ENCODE results near the gene ZNF479.
"Not testable (repeated sequence)": the region's sequence is repeated elsewhere in the genome, so short reads cannot be mapped to it uniquely, and the experiment has no call there.

Gene ZNF479

GRCh38 chr7:57132336-57132735 lies at the start of gene ZNF479:
Gene ZNF479 (minus strand): TSS chr7:57132436. CDS start chr7:57132324, 112 bp downstream.
- not testable (repeated sequence) for DNase-seq

DNA sequence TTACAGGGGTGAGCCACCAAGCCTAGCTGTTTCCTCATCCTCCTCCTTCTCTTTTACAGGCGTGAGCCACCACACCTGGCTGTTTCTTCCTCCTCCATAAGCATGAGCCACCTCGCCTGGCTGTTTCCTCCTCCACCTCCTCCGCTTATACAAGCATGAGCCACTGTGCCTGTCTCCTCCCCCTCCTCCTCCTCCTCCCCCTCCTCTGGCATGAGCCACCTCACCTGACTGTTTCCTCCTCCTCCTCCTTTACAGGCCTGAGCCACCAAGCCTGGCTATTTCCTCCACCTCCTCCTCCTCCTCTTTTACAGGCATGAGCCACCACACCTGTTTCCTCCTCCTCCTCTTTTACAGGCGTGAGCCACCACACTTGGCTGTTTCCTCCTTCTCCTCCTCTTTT lies 49.8 kb upstream of the ZNF479 start:
- DNase-seq = no peak

- DNase-seq = no peak
Measured at GRCh38 chr7:57181281-57181680, 49.0 kb upstream of the ZNF479 start.

DNA sequence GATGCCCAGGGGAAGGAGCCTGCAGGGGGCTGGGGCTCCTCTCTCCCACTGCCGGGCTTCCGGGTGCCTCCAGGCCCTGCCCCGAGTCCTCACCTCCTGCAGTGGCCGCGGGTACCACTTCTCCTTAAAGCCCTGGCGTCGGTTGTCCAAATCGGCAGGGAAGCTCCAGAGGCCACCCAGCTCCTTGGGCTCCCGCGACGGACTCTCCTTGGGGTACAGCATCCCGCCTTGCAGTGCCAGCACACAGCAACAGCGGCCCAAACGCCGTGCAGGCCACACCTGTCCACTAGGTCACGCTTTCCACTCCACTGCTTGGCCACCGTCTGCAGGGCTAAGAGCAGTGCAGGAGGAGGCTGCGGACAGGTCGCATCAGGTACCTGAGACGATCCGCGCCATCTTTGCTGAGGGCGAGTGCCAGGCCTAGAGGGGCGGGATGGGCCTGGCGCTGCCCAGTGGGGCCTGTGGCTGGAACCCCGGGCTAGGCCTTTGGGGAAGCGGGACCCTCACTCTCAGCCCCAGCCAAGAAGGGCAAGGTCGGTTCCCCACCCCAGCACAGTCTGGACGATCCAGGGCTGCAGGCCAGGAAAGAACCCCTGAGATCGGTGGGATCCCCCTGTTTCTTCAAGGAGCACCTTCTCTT lies 47.7 kb upstream of the ZNF479 start:
- no peak for DNase-seq

GRCh38 chr7:57178768-57179139 lies 46.5 kb upstream of the ZNF479 start:
- DNase-seq = no peak

DNA sequence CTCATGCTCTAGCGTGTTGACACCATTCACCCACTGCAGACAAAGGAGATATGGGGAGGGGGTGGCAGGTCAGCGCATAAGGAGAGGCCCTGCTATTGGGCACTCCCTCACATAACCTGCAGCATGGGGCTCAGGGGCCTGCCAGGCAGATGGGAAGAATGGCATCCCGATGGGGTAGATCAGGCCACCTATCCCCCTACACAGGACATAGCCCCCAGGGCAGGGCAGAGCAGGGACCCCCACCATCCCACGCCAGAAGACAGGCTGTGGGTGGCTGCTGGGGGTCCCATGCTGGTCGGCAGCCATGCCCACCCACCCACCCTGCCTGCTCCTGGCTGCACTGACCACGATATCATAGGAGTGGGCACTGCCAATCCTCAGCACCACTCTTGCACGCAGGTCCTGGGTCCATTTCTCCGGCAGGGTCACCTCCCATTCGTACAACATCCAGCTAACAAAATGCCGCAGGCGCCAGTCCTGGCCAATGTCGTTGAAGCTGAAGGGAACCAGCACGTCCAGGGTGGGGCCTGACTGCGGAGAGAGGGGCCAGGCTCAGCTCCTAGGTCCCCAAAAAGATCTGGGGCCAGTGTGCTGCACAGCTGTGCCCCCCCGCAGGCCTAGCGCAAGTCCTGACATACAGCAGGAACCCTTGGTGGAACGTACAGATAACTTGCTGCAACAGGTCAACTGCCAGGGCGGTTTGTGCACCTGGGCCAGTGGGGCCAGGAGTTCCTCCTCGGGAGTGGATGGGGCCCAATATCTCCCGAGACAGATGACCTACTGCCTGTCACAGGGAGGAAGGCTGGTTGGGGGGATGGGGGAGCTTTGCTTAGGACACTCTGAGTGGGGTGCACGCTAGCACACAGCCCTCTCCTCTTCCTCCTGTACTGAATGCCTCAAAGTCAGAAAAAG lies 45.9 kb upstream of the ZNF479 start:
- no peak for DNase-seq

- DNase-seq = no peak
Measured at GRCh38 chr7:57176928-57177635, 44.8 kb upstream of the ZNF479 start.

DNA sequence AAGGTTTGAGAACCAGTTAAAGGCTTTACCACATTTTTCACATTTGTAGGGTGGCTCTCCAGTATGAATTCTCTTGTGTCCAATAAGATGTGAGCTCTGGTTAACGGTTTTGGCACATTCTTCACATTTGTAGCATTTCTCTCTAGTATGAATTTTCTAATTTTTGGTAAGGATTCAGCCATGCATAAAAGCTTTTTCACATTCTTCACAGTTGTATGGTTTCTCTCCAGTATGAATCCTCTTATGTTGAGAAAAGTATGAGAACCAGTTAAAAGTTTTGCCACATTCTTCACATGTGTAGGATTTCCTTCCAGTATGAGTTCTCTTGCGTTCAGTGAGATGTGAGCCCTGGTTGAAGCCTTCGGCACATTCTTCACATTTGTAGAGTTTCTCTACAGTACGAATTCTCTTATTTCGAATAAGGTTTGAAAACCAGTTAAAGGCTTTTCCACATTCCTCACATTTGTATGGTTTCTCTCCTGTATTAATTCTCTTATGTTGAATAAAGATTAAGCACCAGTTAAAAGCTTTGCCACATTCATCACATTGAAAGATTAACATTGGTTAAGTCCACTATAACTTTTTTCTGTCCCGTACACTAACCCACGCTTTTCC lies 33.2 kb upstream of the ZNF479 start:
- DNase-seq = no peak

GRCh38 chr7:57120123-57120784 lies 12.0 kb downstream of the ZNF479 start:
- not testable (repeated sequence) for DNase-seq

Measured in bone marrow (tissue), 2 donors.